GM18951 (cell line): ENCODE results near the gene SMAD3.

Experiments
- POLR2A ChIP-seq: IDR thresholded peaks from 4 replicates; pipeline ENCODE4 v1.6.1; 2011; ENCODE audit warnings: mild to moderate bottlenecking; ENCODE audit not compliant: insufficient read length, insufficient read depth; ENCODE audit errors: extremely low read depth
- in situ Hi-C: fragments of 300-500 bp; cut with MboI; formaldehyde crosslinking; loops from one replicate; pipeline ENCODE4 v1.12.0; 2022; ENCODE audit warnings: low sequenced_read_pairs, mixed read lengths, inconsistent platforms; ENCODE audit not compliant: unreplicated experiment

The SMAD3 gene

DNA sequence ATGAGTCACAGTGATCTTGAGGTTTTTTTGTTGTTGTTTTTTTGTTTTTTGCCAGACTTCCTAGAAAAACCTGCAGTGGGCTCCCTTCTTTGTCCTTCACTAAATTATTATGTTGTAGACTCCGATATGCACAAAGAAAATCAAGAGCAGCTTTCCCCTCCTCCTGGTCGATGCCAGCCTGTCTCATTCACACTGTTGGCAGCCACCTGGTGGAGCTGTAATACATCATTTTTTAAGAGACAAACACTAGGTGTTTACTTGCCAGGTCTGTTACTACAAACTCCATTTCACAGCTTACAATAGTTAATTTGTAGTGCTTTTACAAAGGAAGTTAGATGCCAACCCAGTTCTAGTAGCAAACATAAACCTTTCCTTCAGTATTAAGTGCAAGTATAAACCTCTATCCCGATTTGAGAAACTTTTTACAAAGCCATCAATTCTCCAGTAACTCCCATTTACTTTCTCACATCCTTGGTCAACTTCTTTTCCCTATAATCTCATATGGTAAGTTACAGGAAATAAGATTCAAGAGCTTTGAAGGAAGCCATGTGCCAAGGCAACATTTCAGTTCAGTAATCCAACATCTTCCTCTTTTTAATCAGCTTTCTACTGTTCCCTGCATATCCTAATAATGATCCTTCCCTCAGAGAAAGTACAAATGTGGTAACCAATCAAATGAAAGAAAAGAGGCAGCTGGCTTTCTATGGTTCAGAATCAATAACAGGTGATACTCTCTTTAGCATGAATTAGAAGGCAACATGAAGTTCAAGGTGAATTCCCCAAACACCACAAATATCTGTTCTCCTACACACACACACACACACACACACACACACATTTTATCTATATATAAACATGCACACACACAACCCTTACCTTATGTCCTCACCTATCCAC lies 175.1 kb downstream of the SMAD3 start:
- TF ChIP-seq POLR2A = no peak
- in situ Hi-C loops = no loop called here

DNA sequence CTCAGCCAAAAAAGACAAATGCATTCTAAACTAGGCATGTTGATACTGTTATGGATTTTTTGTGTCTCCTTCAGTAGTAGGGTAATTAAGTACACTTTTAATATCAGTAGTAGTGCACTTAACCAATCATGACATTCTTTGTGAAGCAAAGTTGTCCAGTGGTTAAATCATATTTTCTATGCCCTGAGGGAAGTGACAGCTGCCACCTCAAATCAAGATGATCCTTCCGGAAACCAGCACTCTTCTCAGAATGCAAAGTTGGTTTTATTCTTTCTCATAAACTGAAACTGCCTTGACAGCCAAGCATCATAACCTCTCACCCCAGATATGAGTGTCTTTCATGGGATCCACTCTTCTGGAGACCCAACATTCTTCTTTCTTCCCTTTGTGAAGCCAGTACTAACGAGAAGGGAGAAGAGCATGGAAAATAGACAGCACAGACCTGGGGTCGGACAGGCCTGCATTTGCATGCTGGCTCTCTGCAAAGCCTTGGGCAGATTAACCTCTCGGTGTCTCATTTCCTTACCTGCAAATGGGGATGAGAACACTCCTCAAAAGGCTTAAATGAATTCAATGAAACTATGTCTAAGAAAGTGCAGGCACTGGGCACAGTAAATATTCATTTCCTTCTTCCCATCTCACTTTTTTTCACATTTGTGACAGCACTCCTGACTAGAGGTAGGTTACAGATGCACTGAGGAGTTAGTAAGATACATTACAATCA lies 175.9 kb downstream of the SMAD3 start:
- no peak for TF ChIP-seq POLR2A
- in situ Hi-C loops = no loop called here

DNA sequence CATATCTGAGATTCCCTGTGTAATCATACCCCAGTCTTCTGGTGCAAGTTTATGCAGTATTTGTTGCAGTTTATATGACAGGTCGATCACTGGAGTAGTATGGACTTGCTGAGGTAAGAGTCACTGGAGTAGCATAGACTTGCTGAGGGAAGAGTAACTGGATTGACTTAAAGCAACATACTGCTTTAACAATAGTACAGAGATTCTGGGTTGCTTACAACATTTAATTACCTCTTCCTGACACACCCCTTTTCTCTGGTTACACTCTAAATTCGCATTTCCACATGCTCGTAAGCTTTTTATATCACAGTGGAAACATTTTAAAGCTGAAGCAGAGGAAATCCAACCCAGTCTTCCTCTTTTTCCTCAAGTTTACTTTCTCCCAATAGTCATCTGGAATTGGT lies 177.3 kb downstream of the SMAD3 start:
- in situ Hi-C loops = no loop called here
- no peak for TF ChIP-seq POLR2A
